HEK293T (cell line): ENCODE measurements around the gene HPS5.

Experiments
- BHLHE40 ChIP-seq: fragments of 450-650 bp; IDR thresholded peaks from 2 replicates; pipeline ENCODE4 v1.6.1; 2016; ENCODE audit warnings: mild to moderate bottlenecking, moderate library complexity, borderline replicate concordance
- ELF4 ChIP-seq: fragments of 450-650 bp; IDR thresholded peaks from 2 replicates; pipeline ENCODE4 v1.6.1; 2017; ENCODE audit warnings: antibody characterized with exemption
- FOXK2 ChIP-seq: fragments of 450-650 bp; IDR thresholded peaks from 2 replicates; pipeline ENCODE4 v1.6.1; 2016; ENCODE audit warnings: mild to moderate bottlenecking
- FOXM1 ChIP-seq: fragments of 450-650 bp; IDR thresholded peaks from 2 replicates; pipeline ENCODE4 v1.6.1; 2017; ENCODE audit warnings: mild to moderate bottlenecking, borderline replicate concordance
- SP1 ChIP-seq: fragments of 450-650 bp; IDR thresholded peaks from 2 replicates; pipeline ENCODE4 v1.6.1; 2017

GRCh38 chr11:18259259-18259658, 62.7 kb downstream of the HPS5 start:
- TF ChIP-seq ELF4 (no peak), BHLHE40 (no peak), FOXK2 (no peak), FOXM1 (no peak), SP1 (no peak)
